PC-9 (cell line): Measurements from ENCODE around the gene NR6A1. TPM values are rescaled to one million over a fixed set of nuclear protein-coding genes. Genes with fewer than 3 reads are reported as not detected.

ENCODE experiments used
- BruUV-seq: library from RNA; stranded (reverse); fragments of 400-500 nt; replicated peaks from 2 replicates; lab custom pipeline; 2021; lab: Mats Ljungman, UMichigan
- CTCF ChIA-PET: fragments of 300-600 bp; sonication (Branson Sonifier 250); formaldehyde crosslinking; loops from one replicate; lab custom pipeline; 2022; ENCODE audit warnings: antibody characterized with exemption; lab: Charles Lee
- POLR2A ChIA-PET: fragments of 300-600 bp; sonication (Branson Sonifier 250); formaldehyde crosslinking; loops from one replicate; lab custom pipeline; 2022; ENCODE audit warnings: antibody characterized with exemption; ENCODE audit not compliant: unreplicated experiment; lab: Charles Lee
- DNase-seq, 2 experiments: peaks; one replicate each; pipeline versions ENCODE4 v3.0.0 to v3.0.0-alpha.2; 2015 to 2022; ENCODE audit warnings: mixed read lengths in 1 of 2
- H2AFZ ChIP-seq: fragments of 200-600 bp; sonication (generic); 2 replicates; pipeline ENCODE4 v1.8.1; 2017; ENCODE audit warnings: antibody characterized with exemption
- H3F3A ChIP-seq: fragments of 200-600 bp; sonication (generic); 2 replicates; pipeline ENCODE4 v1.8.1; 2017; ENCODE audit warnings: antibody characterized with exemption, mild to moderate bottlenecking, low read depth; ENCODE audit not compliant: insufficient read depth
- H3K27ac ChIP-seq: fragments of 200-600 bp; sonication (generic); 2 replicates; pipeline ENCODE4 v1.6.1; 2016; ENCODE audit warnings: mixed run types
- H3K27me3 ChIP-seq: fragments of 200-600 bp; sonication (generic); 2 replicates; pipeline ENCODE4 v1.6.1; 2016; ENCODE audit warnings: low read depth, mixed run types; ENCODE audit not compliant: insufficient read depth
- H3K36me3 ChIP-seq: fragments of 200-600 bp; sonication (generic); 2 replicates; pipeline ENCODE4 v1.6.1; 2016; ENCODE audit warnings: low read depth, mixed run types
- H3K4me1 ChIP-seq: fragments of 200-600 bp; sonication (generic); replicated peaks from 2 replicates; pipeline ENCODE4 v1.6.1; 2016; ENCODE audit warnings: mixed run types; ENCODE audit not compliant: insufficient read depth
- H3K4me2 ChIP-seq: fragments of 200-600 bp; sonication (generic); 2 replicates; pipeline ENCODE4 v1.6.1; 2017; ENCODE audit warnings: mixed run types
- H3K4me3 ChIP-seq: fragments of 200-600 bp; sonication (generic); 2 replicates; pipeline ENCODE4 v1.6.1; 2016; ENCODE audit warnings: mixed run types
- H3K79me2 ChIP-seq: fragments of 200-600 bp; sonication (generic); 2 replicates; pipeline ENCODE4 v1.6.1; 2017; ENCODE audit warnings: low read depth, mixed run types
- H3K9me2 ChIP-seq: fragments of 200-600 bp; sonication (generic); 2 replicates; pipeline ENCODE4 v1.8.1; 2017; ENCODE audit warnings: mild to moderate bottlenecking; ENCODE audit not compliant: insufficient read depth
- H3K9me3 ChIP-seq: fragments of 200-600 bp; sonication (generic); 2 replicates; pipeline ENCODE4 v1.8.1; 2016; ENCODE audit warnings: low read depth; ENCODE audit not compliant: insufficient read depth
- H4K20me1 ChIP-seq: fragments of 200-600 bp; sonication (generic); 2 replicates; pipeline ENCODE4 v1.8.1; 2017; ENCODE audit not compliant: insufficient read depth
- CTCF ChIP-seq: fragments of 200-600 bp; sonication (generic); conservative IDR thresholded peaks from 2 replicates; pipeline ENCODE4 v1.6.1; 2017; ENCODE audit warnings: mixed run types, antibody characterized with exemption, mild to moderate bottlenecking, moderate library complexity
- EZH2 ChIP-seq: fragments of 200-600 bp; sonication (generic); IDR thresholded peaks from 2 replicates; pipeline ENCODE4 v1.8.0; 2017; ENCODE audit warnings: antibody characterized with exemption, low read depth
- intact Hi-C: fragments of 100-400 bp; cut with micrococcal nuclease; formaldehyde crosslinking; loops from one replicate; pipeline ENCODE4 v1.10.0; 2022; ENCODE audit not compliant: unreplicated experiment
- total RNA-seq: library from RNA; stranded (reverse); gene quantifications from 2 replicates; pipeline ENCODE4 v1.2.3, GENCODE V29; 2021

NR6A1 gene
- total RNA-seq, 1 experiment from 2014 or later, result 13.0 TPM

DNA sequence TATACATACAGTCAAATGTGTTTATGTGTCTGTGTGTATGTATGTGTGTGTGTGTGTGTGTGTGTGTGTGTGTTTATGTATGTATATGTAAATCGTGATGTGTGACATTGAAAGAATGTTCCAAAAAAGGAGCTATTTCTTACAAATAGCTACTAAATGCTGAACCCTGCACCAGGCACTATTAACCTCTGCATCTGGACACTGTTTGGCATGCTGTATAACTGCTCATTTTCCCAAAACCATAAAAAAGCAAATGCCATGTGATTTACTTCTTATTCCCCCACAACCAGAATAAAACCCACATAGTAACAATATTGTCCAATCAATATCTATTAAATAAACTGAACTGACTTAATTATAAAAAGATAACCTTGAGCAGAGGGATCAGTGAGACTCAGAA is 91.1 kb downstream of the NR6A1 start:
- H3K4me3 ChIP-seq, result no peak overlapping the region
- no peak overlapping the region for H2AFZ ChIP-seq
- H3K79me2 ChIP-seq, result peaks cover 4% of the 10 kb centered on the region
- CTCF ChIA-PET, result interaction anchor here (0.6 to 1.0 kb wide), 3 partner anchors 11 to 172 kb away, joined by 3 to 4 read pairs (median 4); no protein-coding TSS in a partner anchor
- intact Hi-C loops, result no loop called here
- no peak overlapping the region for H3K27ac ChIP-seq
- no peak for DNase-seq
- H3K9me3 ChIP-seq, result no peaks in the 10 kb centered on the region
- BruUV-seq, result no TSS peak
- no peaks in the 10 kb centered on the region for H3K9me2 ChIP-seq
- TF ChIP-seq EZH2, result no peak
- TF ChIP-seq CTCF, result no peak
- H3K4me1 ChIP-seq, result no peaks in the 10 kb centered on the region
- H3K27me3 ChIP-seq, result no peaks in the 10 kb centered on the region
- no peaks in the 10 kb centered on the region; the same call in 1 of the 2 replicates for H3F3A ChIP-seq
- peaks cover 2% of the 10 kb centered on the region; the same call in 1 of the 2 replicates for H3K36me3 ChIP-seq
- H4K20me1 ChIP-seq, result peaks cover 3% of the 10 kb centered on the region; the same call in 1 of the 2 replicates
- H3K4me2 ChIP-seq, result no peak overlapping the region
- POLR2A ChIA-PET, result no interaction called here

- Histone ChIP-seq H4K20me1 (peaks cover 3% of the 10 kb centered on the region; the same call in 1 of the 2 replicates), H3F3A (no peaks in the 10 kb centered on the region; the same call in 1 of the 2 replicates), H3K4me3 (no peak overlapping the region), H3K36me3 (0 out of 2 replicates have a peak, but pooled peaks cover 2% of the 10 kb centered on the region), H3K27ac (no peak overlapping the region), H3K4me1 (no peaks in the 10 kb centered on the region), H3K9me3 (no peaks in the 10 kb centered on the region), H3K9me2 (no peaks in the 10 kb centered on the region), H3K27me3 (no peaks in the 10 kb centered on the region), H2AFZ (no peak overlapping the region), H3K4me2 (no peak overlapping the region), H3K79me2 (peaks cover 5% of the 10 kb centered on the region)
- BruUV-seq, result no TSS peak
- ChIA-PET CTCF (interaction anchor here (0.6 kb wide), 1 partner anchor 90 kb away, joined by 3 read pairs; no protein-coding TSS in a partner anchor), POLR2A (no interaction called here)
- DNase-seq, result no peak
- intact Hi-C loops, result no loop called here
- TF ChIP-seq CTCF, result no peak
- no peak for TF ChIP-seq EZH2
Measured at GRCh38 chr9:124676159-124676551, 95.0 kb downstream of the NR6A1 start.

DNA sequence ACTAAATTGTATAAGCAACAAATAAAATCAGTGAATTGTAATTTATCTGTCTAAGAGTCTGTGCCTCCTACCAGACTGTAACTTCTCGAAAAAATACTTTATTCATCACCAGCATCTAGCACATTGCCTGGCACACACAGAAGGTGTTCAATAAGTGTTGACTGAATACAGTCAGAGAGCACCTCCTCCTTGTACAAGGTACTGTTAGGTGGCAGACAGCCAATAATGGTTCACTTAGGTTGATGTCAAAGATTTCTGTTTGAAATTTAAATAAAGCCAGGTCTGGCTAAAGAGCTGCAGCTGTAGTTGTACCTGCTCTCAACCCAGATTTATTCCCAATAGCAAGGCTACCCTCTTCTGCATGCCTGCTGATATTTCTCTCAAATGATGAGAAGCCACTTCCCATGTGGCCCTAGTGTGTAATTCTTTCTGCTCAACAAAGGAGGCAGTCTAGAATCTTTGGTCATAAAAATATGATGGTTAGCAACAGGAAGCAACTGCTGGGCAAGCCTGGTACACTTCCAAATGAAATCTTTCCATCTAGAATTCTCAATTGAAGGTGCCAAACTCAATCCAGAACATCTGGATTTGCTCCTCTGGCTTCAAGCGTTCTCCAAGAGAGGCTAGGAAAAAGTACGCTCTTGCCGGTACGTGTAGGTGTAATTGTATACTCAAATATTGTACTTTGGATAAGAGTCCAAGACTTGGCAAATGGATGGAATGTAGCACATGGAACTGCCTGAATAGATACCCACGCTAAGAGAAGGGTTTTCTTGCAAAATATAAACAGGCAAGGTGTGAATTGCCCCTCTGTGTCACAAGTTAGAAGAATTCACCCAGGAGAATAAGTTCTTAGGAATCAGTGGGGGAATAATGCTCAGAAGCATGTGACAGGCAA is 95.6 kb downstream of the NR6A1 start:
- H3K36me3 ChIP-seq, result 0 out of 2 replicates have a peak, but pooled peaks cover 2% of the 10 kb centered on the region
- no peak overlapping the region for H3K4me2 ChIP-seq
- CTCF ChIA-PET, result no interaction called here
- H3K4me1 ChIP-seq, result no peaks in the 10 kb centered on the region
- no peak overlapping the region for H3K27ac ChIP-seq
- peaks cover 11% of the 10 kb centered on the region for H3K79me2 ChIP-seq
- BruUV-seq, result no TSS peak
- H3K9me3 ChIP-seq, result no peaks in the 10 kb centered on the region
- H3F3A ChIP-seq, result no peaks in the 10 kb centered on the region; the same call in 1 of the 2 replicates
- no peak for TF ChIP-seq EZH2
- TF ChIP-seq CTCF, result no peak
- H3K9me2 ChIP-seq, result no peaks in the 10 kb centered on the region
- no peak overlapping the region for H3K4me3 ChIP-seq
- intact Hi-C loops, result no loop called here
- H4K20me1 ChIP-seq, result peaks cover 3% of the 10 kb centered on the region; the same call in 1 of the 2 replicates
- H2AFZ ChIP-seq, result no peak overlapping the region
- H3K27me3 ChIP-seq, result no peaks in the 10 kb centered on the region
- no peak for DNase-seq
- POLR2A ChIA-PET, result no interaction called here
